Measurements from ENCODE around the gene NUDT3. TPM values are rescaled to one million over a fixed set of nuclear protein-coding genes. Genes with fewer than 3 reads are reported as not detected.

NUDT3 gene
- total RNA-seq, 1 donor from 2014 or later = 16.7 TPM

- Histone ChIP-seq H2AFZ (ENCODE audit: low read depth, low read length) (no peak overlapping the region), H3K79me2 (ENCODE audit: insufficient read depth, low read length) (peaks cover 54% of the 10 kb centered on the region), H3K9me3 (ENCODE audit: insufficient read depth, low read depth, low read length) (no peaks in the 10 kb centered on the region), H4K20me1 (ENCODE audit: insufficient read depth, low read length) (peaks cover 38% of the 10 kb centered on the region), H3K27ac (ENCODE audit: low read depth, low read length) (peak overlapping the region; percentile 85), H3K27me3 (ENCODE audit: insufficient read depth, low read length) (no peaks in the 10 kb centered on the region), H3K36me3 (ENCODE audit: insufficient read depth, low read length) (peaks cover 19% of the 10 kb centered on the region), H3K4me1 (ENCODE audit: insufficient read depth, low read length) (peaks cover 64% of the 10 kb centered on the region), H3K4me3 (ENCODE audit: insufficient read depth, low read depth, low read length) (peak overlapping the region; percentile 29), H3K4me2 (ENCODE audit: low read length) (peak overlapping the region; percentile 86), H3K9ac (ENCODE audit: low read length) (peak overlapping the region; percentile 83)
- no peak for FAIRE-seq
- Mint-ChIP-seq H3K27ac (ENCODE audit: unreplicated experiment) (peak overlapping the region; percentile 70), H3K4me3 (ENCODE audit: unreplicated experiment) (peak overlapping the region; percentile 72), H3K4me1 (ENCODE audit: low read depth, unreplicated experiment) (peaks cover 31% of the 10 kb centered on the region), H3K36me3 (ENCODE audit: low read depth, unreplicated experiment) (peaks cover 6% of the 10 kb centered on the region), H3K9me3 (ENCODE audit: unreplicated experiment) (no peaks in the 10 kb centered on the region), H3K27me3 (ENCODE audit: low read depth, unreplicated experiment) (no peaks in the 10 kb centered on the region)
- DNase-seq (ENCODE audit: low read depth) = no peak
- TF ChIP-seq CTCF (IDR thresholded peaks at IDR 0.05; ENCODE audit: insufficient read depth, low read depth, low read length) = no peak
- no peak for TF ChIP-seq EZH2 (IDR thresholded peaks at IDR 0.05; ENCODE audit: insufficient read depth, low read length)
These were observed 150.0 kb downstream of the NUDT3 start for GRCh38 chr6:34242252-34243130.

GRCh38 chr6:34241351-34242215 is 150.9 kb downstream of the NUDT3 start:
- Mint-ChIP-seq H3K27ac (ENCODE audit: unreplicated experiment) (no peak overlapping the region), H3K4me3 (ENCODE audit: unreplicated experiment) (no peak overlapping the region), H3K9me3 (ENCODE audit: unreplicated experiment) (no peaks in the 10 kb centered on the region), H3K36me3 (ENCODE audit: low read depth, unreplicated experiment) (peaks cover 6% of the 10 kb centered on the region), H3K4me1 (ENCODE audit: low read depth, unreplicated experiment) (peaks cover 31% of the 10 kb centered on the region), H3K27me3 (ENCODE audit: low read depth, unreplicated experiment) (no peaks in the 10 kb centered on the region)
- Histone ChIP-seq H4K20me1 (ENCODE audit: insufficient read depth, low read length) (peaks cover 38% of the 10 kb centered on the region), H3K9me3 (ENCODE audit: insufficient read depth, low read depth, low read length) (no peaks in the 10 kb centered on the region), H3K36me3 (ENCODE audit: insufficient read depth, low read length) (peaks cover 19% of the 10 kb centered on the region), H2AFZ (ENCODE audit: low read depth, low read length) (no peak overlapping the region), H3K27me3 (ENCODE audit: insufficient read depth, low read length) (no peaks in the 10 kb centered on the region), H3K79me2 (ENCODE audit: insufficient read depth, low read length) (peaks cover 51% of the 10 kb centered on the region), H3K27ac (ENCODE audit: low read depth, low read length) (peak overlapping the region; percentile 85), H3K4me1 (ENCODE audit: insufficient read depth, low read length) (peaks cover 64% of the 10 kb centered on the region), H3K4me3 (ENCODE audit: insufficient read depth, low read depth, low read length) (no peak overlapping the region), H3K4me2 (ENCODE audit: low read length) (peak overlapping the region; percentile 86), H3K9ac (ENCODE audit: low read length) (no peak overlapping the region)
- DNase-seq (ENCODE audit: low read depth) (no peak), FAIRE-seq (no peak)
- no peak for TF ChIP-seq EZH2 (IDR thresholded peaks at IDR 0.05; ENCODE audit: insufficient read depth, low read length)

Data from astrocyte (in vitro differentiated cells and primary cell).